ENCODE measurements around the gene ATP6V1A.
A peak's percentile ranks its signal among the peaks of the same experiment; 100 is the strongest.

ATP6V1A gene

DNA sequence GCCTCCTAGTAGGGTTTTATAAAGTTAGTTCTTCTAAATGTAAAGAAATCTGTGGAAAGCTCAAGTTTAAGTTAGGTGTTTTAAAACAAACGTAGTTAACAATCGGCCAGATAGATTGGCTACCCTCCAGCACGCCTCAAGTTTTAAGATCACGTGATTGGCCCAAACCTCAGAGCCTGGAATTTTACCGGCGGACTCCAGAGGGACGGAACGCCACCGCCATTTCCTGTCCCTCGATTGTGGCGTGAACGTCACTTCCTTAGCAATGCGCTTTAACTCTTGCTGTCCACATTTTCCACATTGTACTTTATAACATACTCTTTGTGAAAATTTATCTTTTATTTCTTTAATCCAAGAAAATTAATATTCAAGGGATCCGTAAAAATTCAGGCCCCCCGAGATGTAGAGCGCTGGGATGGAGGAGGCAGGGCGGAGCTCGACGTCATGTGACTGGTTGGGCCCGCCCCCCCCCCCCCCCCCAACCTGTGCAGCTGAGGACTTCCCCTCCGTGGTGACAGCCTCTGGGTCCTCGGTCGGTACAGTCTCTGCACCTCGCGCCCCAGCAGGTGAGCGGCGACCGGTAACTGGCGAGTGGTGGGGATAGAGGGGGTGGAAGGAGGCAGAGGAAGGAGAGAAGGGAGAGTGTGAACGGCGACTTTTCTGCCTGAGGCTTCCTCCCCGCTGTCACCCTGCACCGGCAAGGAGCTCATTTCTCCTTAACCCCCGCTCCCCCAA is at the start of gene ATP6V1A:
Gene ATP6V1A (plus strand): TSS at position 488 of the 735 bp plus-strand sequence. CDS start 31,719 bp downstream, outside the sequence.
- peak; percentile 99 for DNase-seq

DNA sequence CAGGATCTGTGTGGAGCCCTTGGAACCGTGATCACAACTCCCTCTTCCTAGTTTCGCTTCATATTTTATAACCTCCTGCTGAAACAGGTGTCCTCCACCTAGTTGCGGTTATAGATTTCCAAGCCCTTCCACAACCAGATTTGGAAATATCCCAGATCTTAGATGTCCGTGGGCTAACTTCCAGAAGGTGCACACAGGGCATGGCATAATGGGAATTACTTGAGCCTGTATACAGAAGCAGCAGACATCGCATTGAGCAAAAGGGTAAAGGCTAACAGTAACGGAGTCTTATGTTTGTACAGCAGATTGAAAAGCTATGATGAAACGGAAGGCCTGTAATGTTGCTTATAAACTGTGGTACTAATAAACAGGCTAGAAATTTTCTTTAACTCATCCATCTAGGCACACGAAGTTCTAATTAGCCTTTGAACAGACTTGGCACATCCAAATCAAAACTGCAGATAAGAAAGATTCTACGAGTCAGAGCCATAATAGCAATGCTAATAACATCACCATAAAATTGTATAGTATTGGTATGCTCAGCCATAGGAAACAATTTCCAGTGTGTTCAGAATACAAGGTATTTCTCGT is 49.2 kb upstream of the ATP6V1A start:
- DNase-seq = no peak

DNA sequence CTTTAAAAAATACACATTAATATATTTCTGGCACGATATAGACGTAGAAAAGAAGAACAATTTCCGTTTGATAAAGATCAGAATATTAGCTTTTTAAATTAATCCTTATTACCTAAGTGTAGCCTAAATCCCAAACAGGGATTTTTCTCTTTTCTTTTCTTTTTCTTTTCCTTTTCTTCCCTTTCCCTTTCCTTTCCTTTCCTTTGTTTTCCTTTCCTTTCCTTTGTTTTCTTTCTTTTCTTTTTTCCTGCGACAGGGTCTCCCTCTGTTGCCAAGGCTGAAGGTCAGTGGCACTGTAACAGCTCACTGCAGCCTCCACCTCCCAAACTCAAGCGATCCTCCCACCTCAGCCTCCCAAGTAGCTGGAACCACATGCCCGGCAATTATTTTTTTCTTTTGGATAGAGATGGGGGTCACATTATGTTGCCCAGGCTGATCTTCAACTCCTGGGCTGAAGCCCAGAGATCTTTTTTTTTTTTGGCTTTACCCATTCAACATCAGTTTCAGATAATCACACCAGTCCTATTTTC is 48.6 kb upstream of the ATP6V1A start:
- DNase-seq = no peak

DNA sequence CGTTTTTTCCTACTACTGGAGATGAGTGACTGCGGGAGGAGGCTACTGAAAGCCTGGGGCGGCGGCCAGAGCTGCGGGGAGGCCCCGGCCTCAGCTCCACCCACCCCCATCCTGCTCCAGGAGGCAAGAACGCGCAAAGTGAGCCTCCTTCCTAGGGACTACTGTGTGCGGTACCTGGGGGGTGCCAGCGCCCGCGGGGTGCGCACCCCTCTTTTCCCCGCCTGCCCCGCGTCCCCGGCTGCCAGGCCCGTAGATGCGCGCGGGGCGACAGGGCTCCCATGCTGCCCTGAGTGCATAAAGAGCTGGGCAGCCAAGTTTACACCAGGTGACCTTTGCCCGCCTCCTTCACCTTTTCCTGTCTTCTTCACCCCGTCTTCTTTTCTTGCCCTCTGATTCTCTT is 47.9 kb upstream of the ATP6V1A start:
- DNase-seq = no peak

- no peak for DNase-seq
Measured at GRCh38 chr3:113707835-113708234, 39.0 kb upstream of the ATP6V1A start.

- no peak for DNase-seq
Measured at GRCh38 chr3:113712129-113712528, 34.7 kb upstream of the ATP6V1A start.

GRCh38 chr3:113714702-113715101 is 32.1 kb upstream of the ATP6V1A start:
- no peak for DNase-seq

GRCh38 chr3:113717308-113717707 is 29.5 kb upstream of the ATP6V1A start:
- DNase-seq = no peak

DNA sequence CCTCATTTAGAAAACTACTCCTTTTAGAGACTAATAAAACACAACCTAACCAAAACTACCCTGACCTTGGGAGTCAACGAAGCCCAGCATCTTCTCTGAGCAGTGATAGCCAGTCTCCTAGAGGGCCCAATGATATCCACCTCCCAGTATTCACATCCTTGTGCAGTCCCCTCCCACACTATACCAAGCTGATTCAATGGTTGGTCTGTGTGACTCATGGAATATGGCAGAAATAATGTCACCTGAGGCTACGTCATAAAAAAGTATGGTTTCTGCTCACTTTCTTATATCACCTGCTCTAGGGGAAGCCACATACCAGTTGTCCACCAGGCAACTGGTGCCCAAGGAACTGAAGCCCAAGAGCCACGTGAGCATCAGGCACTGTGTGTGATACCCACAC is 29.0 kb upstream of the ATP6V1A start:
- DNase-seq = no peak

DNA sequence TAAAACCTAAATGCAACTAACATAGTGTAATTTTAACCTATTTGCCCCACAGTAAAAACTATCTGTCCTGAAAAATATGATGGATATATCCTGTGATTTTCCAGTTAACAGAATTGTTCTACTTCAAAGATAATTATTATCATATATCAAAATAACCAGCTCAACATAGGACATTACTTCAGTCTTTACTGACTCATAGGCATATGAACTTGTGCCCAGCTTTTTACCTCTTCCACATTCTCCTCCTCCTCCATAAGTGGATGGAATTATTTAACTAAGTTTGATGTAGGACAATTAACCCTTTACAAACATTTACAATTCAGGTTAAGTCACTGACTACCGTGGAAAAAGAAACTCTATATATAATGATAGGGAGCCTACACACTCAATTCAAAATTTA is 27.5 kb upstream of the ATP6V1A start:
- no peak for DNase-seq

- DNase-seq = no peak
Measured at GRCh38 chr3:113719758-113720157, 27.1 kb upstream of the ATP6V1A start.

DNA sequence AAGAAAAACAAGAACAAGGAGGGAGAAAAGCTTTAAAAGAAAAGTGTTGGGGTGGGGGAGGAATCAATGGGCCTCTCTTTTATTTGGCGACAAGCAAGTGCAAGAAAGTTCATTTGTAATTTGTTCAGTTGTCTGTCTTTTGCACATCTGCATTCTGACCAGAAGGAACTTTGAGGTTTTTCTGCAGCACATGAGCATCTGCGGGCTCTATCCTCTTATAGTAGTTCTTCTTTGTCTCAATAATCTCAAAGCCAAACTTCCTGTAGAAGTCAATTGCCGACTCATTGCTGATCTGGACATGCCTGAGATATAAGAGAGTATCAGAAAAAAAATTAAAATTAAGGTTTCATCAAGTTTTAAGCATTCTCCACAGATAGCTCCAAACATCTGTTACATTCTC is 25.2 kb upstream of the ATP6V1A start:
- DNase-seq = no peak

GRCh38 chr3:113728661-113729060 is 18.2 kb upstream of the ATP6V1A start:
- DNase-seq = no peak

DNA sequence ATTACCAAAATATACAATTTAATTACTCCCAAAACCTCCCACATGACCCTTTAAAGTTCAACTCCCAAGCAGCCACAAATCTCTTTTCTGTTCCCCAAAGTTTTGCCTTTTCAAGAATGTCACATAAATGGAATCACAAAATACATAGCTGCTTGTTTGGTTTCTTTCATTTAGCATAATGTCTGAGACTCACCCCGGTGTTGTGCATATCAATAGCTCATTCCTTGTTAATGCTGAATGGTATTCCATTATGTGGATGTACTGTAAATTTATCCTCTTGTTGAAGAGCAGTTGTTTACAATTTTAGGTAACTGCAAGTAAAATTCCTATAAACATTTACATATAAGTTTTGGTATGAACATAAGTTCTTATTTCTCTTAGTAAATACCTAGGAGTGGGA is 16.3 kb upstream of the ATP6V1A start:
- no peak for DNase-seq

DNA sequence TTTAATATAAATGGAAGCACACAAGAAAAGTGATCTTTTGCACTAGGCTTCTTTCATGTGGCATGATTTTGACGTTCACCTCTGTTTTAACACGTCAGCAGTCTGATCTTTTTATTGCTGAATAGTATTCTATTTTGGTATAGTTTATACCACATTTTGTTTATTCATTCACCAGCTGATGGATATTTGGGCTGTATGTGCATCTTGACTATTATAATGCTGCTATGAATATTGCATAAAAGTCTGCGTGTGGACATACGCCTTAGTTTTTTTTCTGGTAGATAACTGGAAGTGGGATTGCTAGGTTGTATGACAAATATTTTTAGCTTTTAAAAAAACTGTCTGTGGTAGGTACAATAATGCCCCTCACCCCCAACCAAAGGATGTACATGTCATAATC is 15.1 kb upstream of the ATP6V1A start:
- DNase-seq = no peak

- DNase-seq = peak; percentile 65
Measured at GRCh38 chr3:113736548-113737089, 10.2 kb upstream of the ATP6V1A start.

DNA sequence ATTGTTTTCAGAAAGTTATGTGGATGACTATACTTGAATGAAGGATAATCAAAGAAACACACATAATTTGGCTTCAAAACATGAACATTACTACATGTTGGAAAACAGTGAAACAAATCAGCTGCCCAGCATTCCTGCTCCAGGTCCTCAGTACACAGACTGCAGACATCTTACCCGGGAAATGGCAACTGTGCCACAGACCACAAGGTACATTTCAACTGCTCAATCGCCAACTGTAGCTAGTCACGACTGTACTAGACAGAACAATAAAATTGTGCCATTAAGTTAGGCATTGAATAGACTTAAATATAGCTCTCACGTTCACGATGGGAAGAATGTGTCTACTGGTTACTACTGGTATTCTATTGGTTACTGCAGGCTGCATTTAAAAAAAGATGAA is 5.7 kb upstream of the ATP6V1A start:
- no peak for DNase-seq

DNA sequence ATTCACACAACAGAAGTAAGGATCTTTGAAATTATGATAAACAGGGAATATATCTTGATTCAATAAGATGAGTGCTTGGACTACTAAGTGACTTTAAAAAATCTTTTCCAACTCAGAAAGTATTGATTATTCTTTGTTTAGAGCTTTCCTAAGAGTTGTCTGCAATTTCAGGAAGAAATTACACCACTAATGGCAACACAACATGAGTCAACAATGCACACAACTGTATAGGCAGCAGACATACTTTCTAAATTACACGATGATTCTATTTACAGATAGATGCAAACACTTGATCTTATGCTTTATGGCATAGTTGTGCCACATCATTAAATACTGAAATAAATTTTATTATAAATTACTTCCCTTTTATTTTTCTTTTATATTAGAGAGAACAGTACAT is 5.2 kb upstream of the ATP6V1A start:
- no peak for DNase-seq

DNA sequence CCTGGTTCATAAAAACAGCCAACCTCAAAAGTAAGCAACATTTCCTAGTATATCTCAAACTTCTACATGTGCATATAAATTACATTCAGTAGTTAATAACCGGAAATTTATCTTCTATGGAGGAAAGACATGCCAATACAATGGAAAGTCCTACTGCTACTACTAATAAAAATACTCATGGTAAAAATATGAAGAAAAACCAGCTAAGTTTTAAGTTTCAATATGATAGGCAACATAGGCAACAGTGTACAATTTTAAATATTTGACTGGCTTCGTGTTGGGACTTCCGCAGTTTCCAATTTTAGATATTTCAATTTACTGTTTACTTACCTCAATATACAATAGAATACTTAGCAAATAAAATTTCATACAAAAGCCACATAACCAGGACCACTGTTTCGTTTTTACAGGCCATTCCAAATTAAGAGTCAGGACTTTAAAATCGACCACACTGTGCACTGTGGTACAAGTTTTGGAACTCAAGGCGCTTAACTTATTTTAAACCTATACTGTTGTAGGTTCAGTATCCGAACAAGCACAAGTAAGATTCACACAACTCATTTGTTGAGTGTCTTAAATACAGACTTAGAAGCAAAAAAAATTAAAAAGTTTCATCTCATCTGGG is 3.7 kb upstream of the ATP6V1A start:
- DNase-seq = no peak

DNA sequence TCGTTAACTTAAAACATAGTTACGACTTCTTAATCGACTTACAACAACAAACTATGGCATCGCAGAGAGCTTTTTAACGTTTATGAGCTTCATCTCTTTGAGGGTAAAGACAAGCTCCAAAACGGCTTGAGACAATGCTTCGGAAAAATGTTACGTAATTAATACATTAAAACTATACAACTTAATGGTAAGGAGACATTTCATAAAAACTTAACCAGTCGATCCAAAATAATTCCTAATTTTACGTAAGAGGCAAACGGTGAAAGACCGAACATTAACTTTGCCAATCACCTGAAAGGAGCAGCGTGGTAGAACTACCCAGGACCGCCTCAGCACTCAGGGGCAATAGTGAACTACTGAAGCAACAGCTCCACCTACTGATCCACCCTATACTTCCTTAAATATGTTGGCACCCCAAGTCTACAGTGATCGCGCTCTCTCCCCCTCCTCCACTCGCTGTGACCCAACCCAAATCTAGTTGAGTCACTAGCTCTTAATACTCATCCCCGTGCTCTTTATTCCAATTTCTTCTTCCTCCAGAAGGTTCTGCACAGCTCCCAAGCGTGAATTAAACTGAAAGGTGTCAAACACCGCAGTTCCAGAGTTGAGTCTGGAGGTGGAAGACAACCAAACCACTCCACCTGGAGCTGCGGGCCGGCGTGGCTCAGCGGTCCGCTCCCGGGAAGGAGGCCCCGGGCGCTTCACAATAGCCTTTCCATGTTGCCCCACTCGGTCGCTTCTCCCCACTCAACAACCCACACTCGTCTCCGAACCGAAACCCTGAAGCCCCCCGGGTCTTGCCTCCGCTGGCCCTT is 1.7 kb upstream of the ATP6V1A start:
- peak; percentile 94 for DNase-seq

DNA sequence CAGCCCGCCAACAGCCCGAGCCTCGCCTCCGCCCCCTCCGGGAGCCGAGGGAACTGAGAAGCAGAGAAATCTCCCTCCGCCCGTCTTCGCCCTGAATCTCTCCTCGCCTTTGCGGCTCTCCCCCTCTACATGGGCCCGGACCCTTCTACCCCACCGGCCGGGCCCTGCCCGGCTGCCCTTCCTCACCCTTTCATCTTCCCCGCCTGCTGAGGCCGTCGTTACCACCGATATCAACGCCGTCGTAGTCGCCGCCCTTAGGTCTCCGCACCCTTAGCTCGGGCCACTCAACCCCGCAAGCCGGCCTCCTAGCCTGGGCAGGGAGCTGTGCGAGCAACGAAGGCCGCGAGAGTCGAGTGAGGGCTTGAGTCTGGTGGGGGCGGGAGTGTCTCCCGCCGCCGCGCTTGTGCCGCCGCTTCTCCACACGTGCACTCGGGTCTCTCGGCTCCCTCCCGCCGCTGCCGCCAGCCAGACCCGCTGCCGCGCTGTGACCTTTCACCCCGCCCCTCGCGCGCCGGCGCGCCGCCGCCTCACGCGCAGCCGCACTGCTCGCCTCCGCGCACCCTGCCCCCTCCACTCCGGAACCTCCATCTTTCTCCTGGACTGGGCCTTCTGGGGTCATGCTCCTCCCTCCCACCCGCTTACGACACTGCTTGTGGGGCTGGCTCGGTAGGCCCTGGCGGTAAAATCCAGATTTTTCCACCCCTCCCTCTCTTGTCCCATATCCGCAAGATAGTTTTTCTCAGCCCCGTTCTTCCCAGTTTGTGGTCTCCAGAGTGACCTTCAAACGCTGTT is 883 bp upstream of the ATP6V1A start, which contains the start of gene NAA50:
Gene NAA50 (minus strand): TSS at position 494 of the 792 bp plus-strand sequence. CDS start 300 bp downstream, at position 194.
- DNase-seq = peak; percentile 96

Measured in NCI-H82 (cell line).